Thoracic aorta (tissue), 2 donors: Measurements from ENCODE around the gene TNIP3. TPM values are rescaled to one million over a fixed set of nuclear protein-coding genes. Genes with fewer than 3 reads are reported as not detected.

Source experiments
- ATAC-seq: fragments of 150-250 bp; one replicate; pipeline ENCODE4 v1.8.0; 2017; ENCODE audit warnings: low read depth; ENCODE audit not compliant: insufficient number of reproducible peaks, low FRiP score
- DNase-seq: peaks from one replicate; pipeline ENCODE4 v3.0.0-alpha.2; 2020; ENCODE audit warnings: low spot score
- H3K27ac ChIP-seq, 2 donors: fragments of 200-600 bp; sonication (generic); 1 replicate in 1 of 2; 2 replicates in 1 of 2; pipeline ENCODE4 v1.5.1; 2016; ENCODE audit warnings: mild to moderate bottlenecking in 2 of 2, moderate library complexity in 2 of 2
- H3K27me3 ChIP-seq: fragments of 200-600 bp; sonication (generic); replicated peaks from 2 replicates; pipeline ENCODE4 v1.6.0; 2016; ENCODE audit warnings: mild to moderate bottlenecking; ENCODE audit not compliant: insufficient read depth
- H3K36me3 ChIP-seq: fragments of 200-600 bp; sonication (generic); one replicate; pipeline ENCODE4 v1.5.1; 2016
- H3K4me1 ChIP-seq, 2 donors: fragments of 200-600 bp; sonication (generic); 1 replicate in 1 of 2; 2 replicates in 1 of 2; pipeline versions ENCODE4 v1.5.1 to v1.6.0; 2016; ENCODE audit warnings: low read depth in 2 of 2, mild to moderate bottlenecking in 1 of 2; ENCODE audit not compliant: control insufficient read depth in 1 of 2
- H3K4me3 ChIP-seq: fragments of 200-600 bp; sonication (generic); 2 replicates; pipeline ENCODE4 v1.5.1; 2016; ENCODE audit warnings: mild to moderate bottlenecking
- H3K9me3 ChIP-seq: fragments of 200-600 bp; sonication (generic); 2 replicates; pipeline ENCODE4 v1.5.1; 2016
- CTCF ChIP-seq: fragments of 200-600 bp; sonication (generic); IDR thresholded peaks from one replicate; pipeline ENCODE4 v1.5.1; 2019; ENCODE audit warnings: antibody characterized with exemption
- total RNA-seq, 2 donors: library from RNA; depleted of rRNA; stranded (reverse); fragments of >200 nt; gene quantifications; one replicate each; pipeline versions ENCODE4 v1.1.0 to v1.2.3, GENCODE V29; 2016

TNIP3 gene
- total RNA-seq, 2 donors from 2014 or later = 1.1 TPM; not detected in 1

- no peak for TF ChIP-seq CTCF
- no peak for DNase-seq
- Histone ChIP-seq H3K27me3 (no peaks in the 10 kb centered on the region), H3K36me3 (no peaks in the 10 kb centered on the region), H3K27ac (no peak overlapping the region), H3K4me3 (no peak overlapping the region), H3K4me1 (no peaks in the 10 kb centered on the region), H3K9me3 (no peaks in the 10 kb centered on the region)
- ATAC-seq = no peak
Observed at GRCh38 chr4:121091941-121092340, 72.2 kb downstream of the TNIP3 start.

DNA sequence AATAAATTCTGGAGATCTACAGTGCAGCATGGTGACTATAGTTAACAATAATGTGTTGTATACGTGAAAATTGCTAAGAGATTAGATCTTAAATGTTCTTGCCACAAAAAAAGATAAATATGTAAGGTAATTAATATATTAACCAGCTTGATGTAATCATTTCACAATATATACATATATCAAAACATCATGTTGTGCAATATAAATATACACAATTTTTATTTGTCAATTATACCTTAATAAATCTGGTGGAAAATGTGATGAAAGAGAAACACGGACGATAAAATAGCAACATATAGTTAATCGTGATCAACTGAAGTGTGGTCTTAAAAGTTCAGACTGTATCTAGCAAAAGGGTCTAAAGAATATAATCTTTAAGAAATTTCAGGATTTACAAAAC is 75.3 kb downstream of the TNIP3 start:
- H3K27me3 ChIP-seq = no peaks in the 10 kb centered on the region
- DNase-seq (no peak), ATAC-seq (no peak)
- no peaks in the 10 kb centered on the region for H3K4me1 ChIP-seq
- H3K4me3 ChIP-seq = no peak overlapping the region
- no peak for TF ChIP-seq CTCF
- H3K9me3 ChIP-seq = no peaks in the 10 kb centered on the region
- no peaks in the 10 kb centered on the region for H3K36me3 ChIP-seq
- no peak overlapping the region for H3K27ac ChIP-seq

Other genes with a start within 250 kb of the TNIP3 start
- 10 to 100 TPM; 16.6 to 19.9 TPM for gene PRDM5, start 241.6 kb downstream of the TNIP3 start, total RNA-seq
- gene NDNF, start 91.8 kb downstream of the TNIP3 start, total RNA-seq = 10 to 100 TPM in 1 of 2 donors, 1 to 10 TPM in 1; 1.5 to 16.0 TPM
- gene QRFPR, start 216.7 kb upstream of the TNIP3 start, total RNA-seq = not detected